Small intestine (tissue), 7 donors: ENCODE data around the gene USP16. TPM values are rescaled to one million over a fixed set of nuclear protein-coding genes. Genes with fewer than 3 reads are reported as not detected.
A peak's percentile ranks its signal among the peaks of the same experiment; 100 is the strongest.

Experiments used
- DNase-seq, 2 donors: peaks; one replicate each; pipeline versions ENCODE4 v3.0.0 to v3.0.0-alpha.2; 2013
- FAIRE-seq: peaks from 2 replicates; lab custom pipeline; 2012; peaks lifted over from hg19 to GRCh38; lab: Jason Lieb, UNC
- H3K27ac ChIP-seq, 3 donors: one replicate each; pipeline ENCODE4 v1.5.1; 2013; ENCODE audit warnings: low read length in 2 of 3, mild to moderate bottlenecking in 2 of 3, control low read depth in 1 of 3, inconsistent platforms in 1 of 3, low read depth in 1 of 3, moderate library complexity in 1 of 3
- H3K27me3 ChIP-seq, 3 donors: one replicate each; pipeline ENCODE4 v1.6.1; 2013; ENCODE audit warnings: low read length in 3 of 3, inconsistent platforms in 1 of 3; ENCODE audit not compliant: control insufficient read depth in 3 of 3, insufficient read depth in 3 of 3
- H3K36me3 ChIP-seq, 3 donors: one replicate each; pipeline ENCODE4 v1.6.1; 2013; ENCODE audit warnings: low read length in 3 of 3, inconsistent platforms in 1 of 3, low read depth in 1 of 3, mild to moderate bottlenecking in 1 of 3, moderate library complexity in 1 of 3; ENCODE audit not compliant: control insufficient read depth in 3 of 3, insufficient read depth in 2 of 3
- H3K4me1 ChIP-seq, 3 donors: one replicate each; pipeline ENCODE4 v1.6.1; 2013; ENCODE audit warnings: low read length in 2 of 3, inconsistent platforms in 1 of 3, low read depth in 1 of 3, mild to moderate bottlenecking in 1 of 3, moderate library complexity in 1 of 3; ENCODE audit not compliant: control insufficient read depth in 3 of 3, insufficient read depth in 2 of 3
- H3K4me3 ChIP-seq, 3 donors: one replicate each; pipeline ENCODE4 v1.5.1; 2013; ENCODE audit warnings: low read length in 3 of 3, control low read depth in 1 of 3, inconsistent platforms in 1 of 3, low read depth in 1 of 3, mild to moderate bottlenecking in 1 of 3, moderate library complexity in 1 of 3
- H3K9me3 ChIP-seq, 2 donors: one replicate each; pipeline ENCODE4 v1.6.1; 2013; ENCODE audit warnings: low read depth in 1 of 2, low read length in 1 of 2; ENCODE audit not compliant: control insufficient read depth in 2 of 2, insufficient read depth in 1 of 2
- WGBS, 3 donors: extraction: QIAGEN DNeasy Blood & Tissue Kit; methylation state at CpG; one replicate each; pipeline ENCODE4 v1.1.7; 2013; 5-methylcytosine and 5-hydroxymethylcytosine counted together
- polyA plus RNA-seq, 4 donors: library from polyadenylated mRNA; stranded (reverse) in 3 of 4; unstranded in 1 of 4; fragments of 200-250 nt in 3 of 4; fragments of 120-200 nt in 1 of 4; gene quantifications; one replicate each; pipeline versions ENCODE4 v1.2.1 to v1.2.3, GENCODE V29; 2013
- donor health status: healthy with polysubstance abuse.
- donor health status: control.
- donor health status: control.
- donor health status: Bipolar disorder and iron deficiency.
- donor health status: healthy.

Gene USP16
- polyA plus RNA-seq, 4 donors, result 24.6 to 42.3 (median 29.1) TPM

- WGBS, 3 donors, result 52 to 76% (median 69%) methylated on average over 1 of the region's 1 CpG
- Histone ChIP-seq H3K27ac (no peak overlapping the region), H3K9me3 (no peaks in the 10 kb centered on the region), H3K4me1 (no peaks in the 10 kb centered on the region), H3K27me3 (no peaks in the 10 kb centered on the region), H3K4me3 (no peak overlapping the region), H3K36me3 (peaks cover 19 to 33% (median 20%) of the 10 kb centered on the region in 3 donors)
- DNase-seq (no peak), FAIRE-seq (no peak)
These were observed 10.2 kb downstream of the USP16 start for GRCh38 chr21:29034678-29035077.

GRCh38 chr21:29052224-29052623 is 27.8 kb downstream of the USP16 start:
- Histone ChIP-seq H3K4me1 (no peaks in the 10 kb centered on the region), H3K27ac (no peak overlapping the region), H3K9me3 (no peaks in the 10 kb centered on the region), H3K4me3 (no peak overlapping the region), H3K27me3 (no peaks in the 10 kb centered on the region), H3K36me3 (peaks cover 15 to 36% (median 31%) of the 10 kb centered on the region in 3 donors)
- 96 to 98% (median 96%) methylated on average over 5 of the region's 5 CpGs for WGBS, 3 donors
- FAIRE-seq (no peak), DNase-seq (no peak)

- DNase-seq (no peak), FAIRE-seq (no peak)
- 83 to 97% (median 89%) methylated on average over 5 of the region's 5 CpGs for WGBS, 3 donors
- H3K9me3 ChIP-seq, result no peaks in the 10 kb centered on the region
- H3K36me3 ChIP-seq, result peaks cover 14 to 35% (median 34%) of the 10 kb centered on the region in 3 donors
- H3K4me3 ChIP-seq, result no peak overlapping the region
- H3K4me1 ChIP-seq, result no peaks in the 10 kb centered on the region
- no peaks in the 10 kb centered on the region for H3K27me3 ChIP-seq
- H3K27ac ChIP-seq, result peak overlapping the region in 1 of 3 donors; percentile 17
These were observed 28.6 kb downstream of the USP16 start for GRCh38 chr21:29053011-29053553.

DNA sequence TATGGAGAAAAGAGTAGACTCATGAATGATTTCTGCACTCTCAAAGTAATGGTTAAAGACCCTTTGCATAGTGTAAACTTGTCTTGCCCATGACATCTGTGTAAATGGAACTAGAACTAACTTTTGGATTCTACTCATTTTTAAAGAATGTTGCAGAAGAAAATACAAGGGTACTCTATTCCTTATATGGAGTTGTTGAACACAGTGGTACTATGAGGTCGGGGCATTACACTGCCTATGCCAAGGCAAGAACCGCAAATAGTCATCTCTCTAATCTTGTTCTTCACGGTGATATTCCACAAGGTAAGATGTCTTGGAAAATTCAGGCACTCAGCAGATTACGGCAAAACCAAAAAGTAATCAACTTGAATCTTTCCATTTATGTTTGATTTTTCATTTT is 29.2 kb downstream of the USP16 start:
- Histone ChIP-seq H3K27me3 (no peaks in the 10 kb centered on the region), H3K9me3 (no peaks in the 10 kb centered on the region), H3K36me3 (peaks cover 15 to 39% (median 34%) of the 10 kb centered on the region in 3 donors), H3K4me1 (no peaks in the 10 kb centered on the region), H3K4me3 (no peak overlapping the region), H3K27ac (no peak overlapping the region)
- DNase-seq (no peak), FAIRE-seq (no peak)
- 85 to 89% (median 87%) methylated on average over 4 of the region's 4 CpGs for WGBS, 3 donors

DNA sequence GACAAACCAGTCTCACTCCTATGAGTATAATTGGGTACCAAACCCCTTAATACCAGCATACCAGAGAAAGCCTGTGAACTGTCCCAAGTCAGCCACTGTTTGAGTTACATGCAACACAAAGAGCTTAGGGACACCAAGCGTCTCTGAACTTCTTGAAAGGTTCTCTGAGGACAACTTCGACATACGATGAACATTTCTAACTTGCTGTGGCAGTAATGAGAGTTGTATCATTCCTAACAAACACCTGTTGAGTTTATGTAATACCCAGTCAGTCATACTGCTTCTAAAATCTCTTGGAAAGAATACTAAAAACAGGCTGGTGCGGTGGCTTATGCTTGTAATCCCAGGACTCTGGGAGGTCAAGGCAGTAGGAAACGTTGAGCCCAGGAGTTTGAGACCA is 30.6 kb downstream of the USP16 start:
- Histone ChIP-seq H3K9me3 (no peaks in the 10 kb centered on the region), H3K27me3 (no peaks in the 10 kb centered on the region), H3K36me3 (peaks cover 15 to 39% (median 36%) of the 10 kb centered on the region in 3 donors), H3K4me1 (no peaks in the 10 kb centered on the region), H3K27ac (no peak overlapping the region), H3K4me3 (no peak overlapping the region)
- WGBS, 3 donors, result 91 to 92% (median 92%) methylated on average over 5 of the region's 5 CpGs
- FAIRE-seq (no peak), DNase-seq (no peak)

GRCh38 chr21:29056005-29056404 is 31.5 kb downstream of the USP16 start:
- FAIRE-seq, result no peak
- H3K4me3 ChIP-seq, result no peak overlapping the region
- DNase-seq, result no peak
- no peak overlapping the region for H3K27ac ChIP-seq
- no peaks in the 10 kb centered on the region for H3K4me1 ChIP-seq
- no peaks in the 10 kb centered on the region for H3K9me3 ChIP-seq
- no peaks in the 10 kb centered on the region for H3K27me3 ChIP-seq
- 48 to 68% (median 58%) methylated on average over 1 of the region's 1 CpG for WGBS, 3 donors
- peaks cover 16 to 39% (median 31%) of the 10 kb centered on the region in 3 donors for H3K36me3 ChIP-seq

- H3K4me1 ChIP-seq, result no peaks in the 10 kb centered on the region
- WGBS, 3 donors, result 59 to 85% (median 62%) methylated on average over 3 of the region's 3 CpGs
- H3K4me3 ChIP-seq, result no peak overlapping the region
- H3K27me3 ChIP-seq, result no peaks in the 10 kb centered on the region
- FAIRE-seq (no peak), DNase-seq (no peak)
- peaks cover 18 to 35% (median 28%) of the 10 kb centered on the region in 3 donors for H3K36me3 ChIP-seq
- no peak overlapping the region for H3K27ac ChIP-seq
- H3K9me3 ChIP-seq, result no peaks in the 10 kb centered on the region
These were observed 32.1 kb downstream of the USP16 start for GRCh38 chr21:29056538-29057050.

- Histone ChIP-seq H3K4me3 (no peak overlapping the region), H3K4me1 (no peaks in the 10 kb centered on the region), H3K36me3 (peaks cover 17 to 22% (median 21%) of the 10 kb centered on the region in 3 donors), H3K27ac (peak overlapping the region in 1 of 3 donors; percentile 50), H3K27me3 (no peaks in the 10 kb centered on the region), H3K9me3 (no peaks in the 10 kb centered on the region)
- no peak for FAIRE-seq
- DNase-seq, result no peak
- 76 to 88% (median 87%) methylated on average over 3 of the region's 3 CpGs for WGBS, 3 donors
These were observed 40.5 kb downstream of the USP16 start for GRCh38 chr21:29064850-29065481.
